Osteoblast (primary cell): ENCODE measurements around the gene METTL25. TPM values are rescaled to one million over a fixed set of nuclear protein-coding genes. Genes with fewer than 3 reads are reported as not detected.

Experiments used
- DNase-seq: peaks from one replicate; pipeline ENCODE4 v3.0.0; 2011; ENCODE audit warnings: low spot score, mixed read lengths; ENCODE audit not compliant: insufficient read length; ENCODE audit errors: missing footprints
- H2AFZ ChIP-seq: 2 replicates; pipeline ENCODE4 v1.6.0; 2011; ENCODE audit warnings: mild to moderate bottlenecking, low read length
- H3K27ac ChIP-seq: 2 replicates; pipeline ENCODE4 v1.5.1; 2011; ENCODE audit warnings: mild to moderate bottlenecking, low read depth, low read length, moderate library complexity
- H3K27me3 ChIP-seq: 2 replicates; pipeline ENCODE4 v1.6.0; 2012; ENCODE audit warnings: mild to moderate bottlenecking, control low read depth, inconsistent platforms, low read length, moderate library complexity; ENCODE audit not compliant: insufficient read depth
- H3K36me3 ChIP-seq: 2 replicates; pipeline ENCODE4 v1.5.1; 2011; ENCODE audit warnings: mild to moderate bottlenecking, low read length, control low read depth, moderate library complexity; ENCODE audit not compliant: insufficient read depth
- H3K4me1 ChIP-seq: 2 replicates; pipeline ENCODE4 v1.5.1; 2011; ENCODE audit warnings: mild to moderate bottlenecking, low read length, control low read depth, moderate library complexity; ENCODE audit not compliant: insufficient read depth
- H3K4me2 ChIP-seq: 2 replicates; pipeline ENCODE4 v1.6.0; 2011; ENCODE audit warnings: mild to moderate bottlenecking, low read length; ENCODE audit not compliant: insufficient read depth
- H3K4me3 ChIP-seq: fragments of 200-600 bp; sonication (generic); 3 replicates; pipeline ENCODE4 v1.5.1; 2012; ENCODE audit warnings: mild to moderate bottlenecking, low read length, inconsistent platforms; ENCODE audit not compliant: insufficient read depth
- H3K79me2 ChIP-seq: 2 replicates; pipeline ENCODE4 v1.6.0; 2012; ENCODE audit warnings: mild to moderate bottlenecking, low read length, control low read depth, inconsistent platforms; ENCODE audit not compliant: insufficient read depth
- H3K9me3 ChIP-seq: 2 replicates; pipeline ENCODE4 v1.5.1; 2011; ENCODE audit warnings: low read depth, low read length, control low read depth
- H4K20me1 ChIP-seq: 2 replicates; pipeline ENCODE4 v1.6.0; 2012; ENCODE audit warnings: mild to moderate bottlenecking, low read length, control low read depth; ENCODE audit not compliant: insufficient read depth
- CTCF ChIP-seq: IDR thresholded peaks from 2 replicates; pipeline ENCODE4 v1.5.1; 2011; ENCODE audit warnings: mild to moderate bottlenecking, low read depth, low read length, moderate library complexity; ENCODE audit errors: extremely low read depth
- total RNA-seq: library from RNA; depleted of rRNA; stranded (reverse); fragments of >200 nt; gene quantifications from 2 replicates; pipeline ENCODE4 v1.2.3, GENCODE V29; 2012

Gene METTL25
- total RNA-seq, 1 donor, result 18.1 TPM

GRCh38 chr12:82515652-82516051 lies 157.3 kb downstream of the METTL25 start:
- no peak for TF ChIP-seq CTCF
- H4K20me1 ChIP-seq, result no peaks in the 10 kb centered on the region
- no peaks in the 10 kb centered on the region for H3K9me3 ChIP-seq
- H3K4me1 ChIP-seq, result no peaks in the 10 kb centered on the region
- DNase-seq, result no peak
- H3K27me3 ChIP-seq, result no peaks in the 10 kb centered on the region
- H2AFZ ChIP-seq, result no peak overlapping the region
- H3K27ac ChIP-seq, result no peak overlapping the region
- H3K36me3 ChIP-seq, result no peaks in the 10 kb centered on the region
- no peak overlapping the region for H3K4me2 ChIP-seq
- H3K79me2 ChIP-seq, result no peaks in the 10 kb centered on the region
- no peak overlapping the region for H3K4me3 ChIP-seq

GRCh38 chr12:82517027-82517426 lies 158.7 kb downstream of the METTL25 start:
- Histone ChIP-seq H3K27ac (no peak overlapping the region), H3K4me2 (no peak overlapping the region), H3K27me3 (no peaks in the 10 kb centered on the region), H3K4me1 (no peaks in the 10 kb centered on the region), H3K9me3 (no peaks in the 10 kb centered on the region), H4K20me1 (no peaks in the 10 kb centered on the region), H3K4me3 (no peak overlapping the region), H3K79me2 (no peaks in the 10 kb centered on the region), H2AFZ (no peak overlapping the region), H3K36me3 (no peaks in the 10 kb centered on the region)
- no peak for DNase-seq
- TF ChIP-seq CTCF, result peak; percentile 39

DNA sequence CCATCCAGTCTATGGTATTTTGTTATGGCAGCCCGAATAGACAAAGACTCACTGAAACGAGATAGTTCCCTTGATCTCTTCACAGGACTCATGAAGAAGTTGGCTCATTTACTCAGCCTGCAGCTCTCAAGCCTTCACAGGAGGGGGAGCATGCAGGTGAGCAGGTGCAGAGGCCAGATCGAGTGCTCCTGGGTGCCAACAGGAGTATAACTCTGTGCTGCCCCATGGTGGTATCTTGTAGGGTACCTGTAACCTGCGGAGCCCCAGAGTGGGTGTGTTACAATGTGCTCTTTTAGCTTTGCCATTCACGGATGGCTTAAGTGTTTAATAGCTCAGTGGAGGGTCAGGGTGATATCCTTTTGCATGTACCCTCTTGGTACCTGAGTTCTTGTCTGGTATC lies 159.5 kb downstream of the METTL25 start:
- no peaks in the 10 kb centered on the region for H3K79me2 ChIP-seq
- H4K20me1 ChIP-seq, result no peaks in the 10 kb centered on the region
- H3K27me3 ChIP-seq, result no peaks in the 10 kb centered on the region
- DNase-seq, result no peak
- TF ChIP-seq CTCF, result no peak
- H2AFZ ChIP-seq, result no peak overlapping the region
- H3K27ac ChIP-seq, result no peak overlapping the region
- no peaks in the 10 kb centered on the region for H3K36me3 ChIP-seq
- H3K4me1 ChIP-seq, result no peaks in the 10 kb centered on the region
- H3K9me3 ChIP-seq, result no peaks in the 10 kb centered on the region
- H3K4me3 ChIP-seq, result no peak overlapping the region
- H3K4me2 ChIP-seq, result no peak overlapping the region

DNA sequence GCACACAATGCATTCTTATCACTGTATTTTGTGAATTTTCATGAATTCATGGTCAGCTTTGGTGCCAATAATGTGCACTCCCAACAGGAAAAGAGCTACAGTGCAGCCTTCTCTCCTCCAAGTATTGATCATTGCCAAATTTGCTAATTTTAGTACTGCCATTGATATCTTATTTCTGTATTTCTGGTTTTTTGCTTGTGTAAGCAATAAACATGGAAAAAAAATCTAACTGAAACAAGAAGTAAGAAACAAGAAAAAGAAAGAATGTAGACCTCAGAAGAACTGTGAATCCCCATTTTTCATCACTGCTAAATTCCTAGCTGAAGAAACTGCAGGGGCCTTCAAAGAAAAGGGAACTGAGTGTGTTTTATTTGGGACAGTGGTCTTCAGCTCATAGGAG lies 161.2 kb downstream of the METTL25 start:
- Histone ChIP-seq H3K79me2 (no peaks in the 10 kb centered on the region), H3K4me1 (no peaks in the 10 kb centered on the region), H3K4me2 (no peak overlapping the region), H3K4me3 (no peak overlapping the region), H4K20me1 (no peaks in the 10 kb centered on the region), H3K27ac (no peak overlapping the region), H3K36me3 (no peaks in the 10 kb centered on the region), H3K9me3 (no peaks in the 10 kb centered on the region), H2AFZ (no peak overlapping the region), H3K27me3 (no peaks in the 10 kb centered on the region)
- no peak for DNase-seq
- TF ChIP-seq CTCF, result no peak
